T-helper 22 cell (primary cell): ENCODE data around the gene IPO5.

ENCODE experiments used
- DNase-seq: peaks from one replicate; pipeline ENCODE4 v3.0.0-alpha.2; 2020; ENCODE audit warnings: low read depth

The IPO5 gene

GRCh38 chr13:97953376-97953970 lies at the start of gene IPO5:
IPO5 (plus strand) TSS chr13:97953675; CDS start chr13:97976697, 23,022 bp downstream.
- DNase-seq = no peak

DNA sequence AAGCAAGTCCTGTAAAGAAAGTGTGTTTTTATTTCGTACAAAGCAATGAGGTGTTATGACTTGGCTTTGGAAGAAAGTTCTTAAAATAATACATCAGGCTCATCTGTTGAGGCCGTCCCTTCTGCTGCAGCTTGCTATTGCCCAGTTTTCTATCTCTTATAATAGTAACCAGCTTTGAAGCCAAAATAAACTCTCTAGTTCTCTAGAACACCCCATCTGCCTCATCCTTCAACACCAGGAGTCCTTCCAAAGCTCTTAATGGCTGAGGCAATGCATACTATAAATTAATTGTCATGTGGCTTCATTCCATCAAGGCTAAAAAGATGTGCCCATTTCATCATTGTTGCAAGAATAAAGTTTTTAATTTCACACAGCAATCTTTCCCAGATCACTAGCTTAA lies 49.4 kb upstream of the IPO5 start:
- DNase-seq = no peak

- no peak for DNase-seq
These were observed 48.0 kb upstream of the IPO5 start for GRCh38 chr13:97905517-97905916.

- DNase-seq = no peak
These were observed 42.0 kb upstream of the IPO5 start for GRCh38 chr13:97911311-97912138.

DNA sequence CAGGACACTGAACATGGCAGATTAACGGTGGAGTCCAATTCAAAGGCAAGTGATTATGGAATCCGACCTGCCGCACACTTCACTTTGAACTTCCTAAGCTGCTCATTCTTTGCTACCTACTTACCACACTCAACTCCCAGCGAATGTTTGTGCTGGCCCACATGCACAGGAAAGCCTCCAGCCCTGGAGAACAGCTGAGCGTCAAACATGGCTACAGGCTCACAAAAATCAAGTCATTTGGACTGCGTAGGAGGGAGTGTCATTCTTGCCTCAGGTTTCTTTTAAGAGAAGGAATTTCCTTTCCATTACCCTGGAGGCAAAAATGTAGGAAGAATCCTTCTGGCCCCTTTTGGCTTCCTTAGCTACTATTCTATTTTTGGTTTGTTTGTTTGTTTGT lies 41.3 kb upstream of the IPO5 start:
- DNase-seq = no peak

GRCh38 chr13:97913206-97913605 lies 40.3 kb upstream of the IPO5 start:
- no peak for DNase-seq

GRCh38 chr13:97914540-97914939 lies 38.9 kb upstream of the IPO5 start:
- no peak for DNase-seq

DNA sequence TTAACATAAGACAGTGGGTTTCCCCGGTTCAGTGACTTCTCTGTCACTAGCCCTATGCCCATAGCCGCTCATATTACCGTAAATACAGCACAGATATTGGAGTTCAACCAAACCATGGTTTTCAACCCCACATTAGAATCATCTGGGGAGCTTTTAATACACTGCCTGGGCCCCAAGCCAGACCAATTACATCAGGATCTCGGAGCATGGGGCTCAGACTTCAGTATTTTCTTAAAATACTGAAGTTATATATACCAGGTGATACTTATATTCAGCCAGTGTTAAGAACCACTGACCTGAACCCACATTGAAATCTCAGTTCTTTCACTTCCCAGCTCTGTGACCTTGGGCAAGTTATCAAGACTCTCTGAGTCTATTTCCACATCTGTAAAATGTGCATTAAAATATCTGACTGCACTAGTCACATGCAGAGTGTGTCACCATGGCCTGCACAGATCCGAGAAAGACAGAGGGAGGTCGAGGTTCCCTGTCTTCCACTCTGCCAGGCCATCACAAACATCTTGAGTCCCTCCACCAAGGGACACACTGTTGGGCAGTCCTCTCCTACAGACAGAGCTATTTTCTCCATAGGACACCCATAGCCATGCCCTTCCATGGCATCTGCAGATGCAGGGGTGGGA lies 32.2 kb upstream of the IPO5 start:
- no peak for DNase-seq

DNA sequence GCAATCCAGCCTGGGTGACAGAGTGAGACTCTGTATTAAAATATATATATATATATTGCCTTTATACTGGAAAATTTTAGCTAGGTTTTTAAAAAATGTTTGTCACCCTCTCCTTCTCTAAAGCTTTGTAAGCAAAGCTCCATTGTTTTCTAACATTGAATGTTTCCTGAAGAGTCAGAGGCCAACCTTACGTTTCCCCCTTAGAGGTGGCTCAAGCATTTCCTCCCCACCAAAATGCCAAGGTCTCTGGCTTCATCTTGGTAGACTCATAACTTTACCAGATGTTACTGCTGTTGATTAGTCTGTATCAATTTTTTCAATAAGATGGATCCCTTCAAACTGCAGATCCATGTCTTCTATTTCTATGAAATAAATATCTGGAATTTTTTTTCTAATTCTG lies 25.2 kb upstream of the IPO5 start:
- DNase-seq = no peak

GRCh38 chr13:97932036-97932435 lies 21.4 kb upstream of the IPO5 start:
- DNase-seq = no peak

DNA sequence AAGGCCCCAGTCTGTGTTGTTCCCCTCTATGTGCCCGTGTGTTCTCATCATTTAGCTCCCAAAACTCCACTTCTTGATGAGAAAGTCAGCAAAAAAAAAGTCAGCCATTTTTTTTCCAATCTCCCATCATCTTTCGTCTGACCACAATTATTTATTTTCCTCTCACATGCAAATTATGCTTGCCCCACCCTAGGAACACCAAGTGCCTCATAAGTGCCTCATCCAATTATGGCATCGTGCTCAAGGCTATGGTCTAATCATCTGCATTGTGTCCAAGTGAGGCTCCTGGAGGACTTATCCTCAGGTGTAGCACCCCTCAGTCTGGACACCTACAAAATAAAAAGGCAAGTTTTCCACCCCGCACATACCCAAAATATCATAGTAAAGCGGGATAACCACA lies 20.8 kb upstream of the IPO5 start:
- no peak for DNase-seq

DNA sequence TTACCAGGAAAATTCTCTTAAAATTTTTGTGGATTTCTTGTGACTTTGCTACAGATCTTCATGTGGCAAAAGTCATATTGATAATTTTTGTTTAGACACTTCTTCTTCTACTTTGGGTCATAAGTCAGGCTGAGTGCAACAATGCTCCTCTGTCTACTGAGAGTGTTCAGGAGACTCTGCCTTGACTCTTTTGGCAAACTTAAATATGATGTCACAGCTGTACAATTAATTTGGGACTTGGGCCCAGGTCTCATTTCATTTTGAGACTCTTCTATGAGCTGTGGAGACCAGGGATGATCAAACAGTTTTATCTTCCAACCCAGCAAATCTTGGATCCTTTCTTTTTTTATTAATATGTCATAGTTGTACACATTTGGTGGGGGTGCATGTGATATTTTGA lies 19.7 kb upstream of the IPO5 start:
- DNase-seq = no peak

- no peak for DNase-seq
These were observed 18.9 kb upstream of the IPO5 start for GRCh38 chr13:97934590-97934989.

DNA sequence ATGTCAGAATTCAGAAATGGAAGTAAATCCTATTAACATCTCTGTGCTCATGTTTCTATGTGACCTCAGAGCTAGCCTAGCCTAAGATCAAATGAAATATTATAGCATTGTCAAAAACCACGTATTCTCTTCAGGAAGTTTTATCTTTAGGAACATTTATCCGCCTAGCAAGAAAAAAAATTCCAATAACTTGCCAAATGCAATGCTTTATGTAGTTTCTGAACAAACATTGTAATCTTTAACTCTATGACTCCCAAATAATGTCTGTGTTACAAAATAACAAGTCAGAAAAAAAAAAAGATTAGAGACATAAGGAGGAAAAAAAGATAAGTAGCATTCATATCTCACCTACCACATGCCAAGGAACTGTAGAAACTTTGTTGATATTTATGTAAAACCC lies 18.4 kb upstream of the IPO5 start:
- DNase-seq = no peak

DNA sequence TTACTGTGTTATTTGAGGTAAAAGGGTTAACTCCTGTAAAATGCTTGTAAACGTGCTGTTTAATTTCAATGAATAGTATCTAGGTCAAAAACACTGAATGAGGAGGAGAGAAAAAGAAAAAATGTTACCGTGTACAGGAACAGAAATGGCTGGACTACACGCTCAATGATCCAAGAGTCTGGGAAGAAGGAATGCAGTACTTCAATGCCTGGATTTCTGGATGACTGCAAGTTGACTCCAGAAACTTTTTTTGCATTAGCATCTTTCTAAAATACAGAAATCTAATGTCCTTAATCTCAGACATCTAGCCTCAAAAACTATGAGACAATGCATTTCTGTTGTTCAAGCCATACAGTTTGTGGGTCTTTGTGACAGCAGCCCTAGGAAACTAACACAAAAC lies 17.4 kb upstream of the IPO5 start:
- no peak for DNase-seq

DNA sequence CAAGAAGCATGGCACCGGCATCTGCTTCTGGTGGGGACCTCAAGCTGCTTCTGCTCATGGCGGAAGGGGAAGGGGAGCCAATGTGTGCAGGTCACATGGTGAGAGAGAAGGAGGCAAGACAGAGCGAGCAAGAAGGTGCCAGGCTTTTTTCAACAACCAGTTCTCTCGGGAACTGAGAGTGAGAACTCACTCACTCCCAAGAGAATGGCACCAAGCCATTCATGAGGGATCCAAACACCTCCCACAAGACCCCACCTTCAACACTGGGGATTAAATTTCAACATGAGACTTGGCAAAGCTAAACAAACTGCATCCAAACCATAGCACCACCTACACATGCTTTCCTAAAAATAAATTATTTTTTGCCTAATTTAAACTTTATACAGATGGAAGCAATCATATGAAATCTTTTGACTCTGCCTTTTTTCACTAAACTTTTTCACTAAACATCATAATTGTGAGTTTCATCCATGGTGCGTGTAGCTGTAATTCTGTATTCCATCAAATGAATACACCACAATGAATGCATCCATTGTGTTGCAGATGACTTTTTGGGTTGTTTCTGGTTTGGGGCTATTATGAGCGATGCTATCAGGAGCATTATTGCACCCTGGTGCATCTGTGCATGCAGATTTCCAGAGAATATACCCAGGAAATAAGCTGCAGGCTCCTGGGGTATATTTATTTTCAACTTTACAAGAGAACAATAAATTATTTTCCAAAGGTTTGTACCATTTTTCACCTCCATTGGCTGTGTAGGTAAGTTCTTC lies 14.6 kb upstream of the IPO5 start:
- DNase-seq = no peak

DNA sequence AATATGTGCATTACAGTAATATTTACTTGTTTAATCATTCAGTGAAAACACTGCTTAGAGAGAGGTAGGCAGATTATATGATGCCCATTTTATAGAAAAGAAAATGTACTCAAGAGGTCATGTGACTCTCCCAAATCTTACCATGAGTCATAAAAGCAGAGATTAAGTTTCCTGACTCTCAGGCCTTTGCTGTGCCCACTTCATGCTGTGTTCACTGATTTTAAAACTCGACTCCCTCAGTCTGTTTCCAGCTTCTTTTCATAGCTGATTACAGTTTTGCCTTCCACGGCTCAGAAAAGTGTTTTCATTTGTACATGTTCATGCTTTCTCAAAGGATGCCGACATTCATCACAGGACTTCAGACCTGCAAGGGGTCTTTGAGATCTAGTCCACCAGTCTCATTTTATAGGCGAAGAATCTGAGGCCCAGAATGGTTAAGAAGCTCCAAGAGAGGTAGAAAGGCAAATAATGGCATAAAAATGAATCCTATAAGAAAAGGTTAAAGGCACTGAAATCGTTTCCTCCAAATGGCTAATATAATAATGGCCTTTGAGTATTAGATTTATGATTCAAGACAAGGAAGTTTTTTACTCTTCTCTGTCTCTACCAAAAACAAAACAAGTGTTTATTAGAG lies 9.0 kb upstream of the IPO5 start:
- no peak for DNase-seq

- no peak for DNase-seq
These were observed 8.1 kb upstream of the IPO5 start for GRCh38 chr13:97945342-97945741.

GRCh38 chr13:97945792-97946419 lies 7.6 kb upstream of the IPO5 start:
- DNase-seq = no peak

DNA sequence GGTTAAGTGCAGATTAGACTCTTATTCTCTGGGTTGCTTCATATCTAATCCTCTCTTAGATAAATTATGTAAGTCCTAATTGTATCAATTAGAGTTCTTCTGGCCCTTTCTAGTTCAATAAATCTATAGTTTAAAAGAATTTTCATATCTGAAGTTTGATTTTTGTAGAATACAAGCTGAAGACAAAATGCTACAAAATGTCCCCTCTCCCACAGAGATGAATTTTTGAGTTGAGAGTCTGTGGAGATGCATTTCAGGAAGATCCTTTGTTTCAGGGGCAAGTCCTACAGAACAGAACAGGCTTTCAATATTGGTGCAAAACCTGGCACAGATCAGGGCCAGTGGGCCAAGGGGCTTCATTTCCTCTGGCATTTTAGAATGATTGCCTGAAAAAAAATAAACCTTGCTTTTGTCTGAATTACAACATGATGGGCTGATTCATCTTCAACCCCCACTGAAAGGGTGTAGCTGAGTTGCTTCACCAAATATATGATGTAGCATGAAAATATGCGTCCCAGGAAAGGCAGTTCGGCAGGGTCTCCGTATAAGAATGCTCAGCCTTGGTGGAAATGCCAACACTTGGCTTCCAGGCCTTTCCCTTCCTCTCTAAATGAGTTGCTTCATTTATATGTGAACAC lies 6.4 kb upstream of the IPO5 start:
- no peak for DNase-seq

DNA sequence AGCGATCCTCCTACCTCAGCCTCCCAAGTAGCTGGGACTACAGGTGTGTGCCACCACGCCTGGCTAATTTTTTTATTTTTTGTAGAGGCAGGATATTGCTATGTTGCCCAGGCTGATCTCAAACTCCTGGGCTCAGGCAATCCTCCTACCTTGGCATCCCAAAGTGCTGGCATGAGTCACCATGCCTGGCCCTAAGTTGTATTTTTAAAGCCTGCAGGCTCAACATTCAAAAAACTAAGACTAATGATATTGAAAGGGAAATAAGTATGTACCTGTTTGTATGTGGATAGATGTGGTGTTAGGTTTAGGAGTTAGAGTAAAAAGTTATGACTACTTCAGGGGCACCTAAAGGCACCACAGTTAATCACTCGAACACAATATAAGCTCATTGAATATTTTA lies 5.4 kb upstream of the IPO5 start:
- no peak for DNase-seq
